ENCODE data around the gene TMED4.

DNA sequence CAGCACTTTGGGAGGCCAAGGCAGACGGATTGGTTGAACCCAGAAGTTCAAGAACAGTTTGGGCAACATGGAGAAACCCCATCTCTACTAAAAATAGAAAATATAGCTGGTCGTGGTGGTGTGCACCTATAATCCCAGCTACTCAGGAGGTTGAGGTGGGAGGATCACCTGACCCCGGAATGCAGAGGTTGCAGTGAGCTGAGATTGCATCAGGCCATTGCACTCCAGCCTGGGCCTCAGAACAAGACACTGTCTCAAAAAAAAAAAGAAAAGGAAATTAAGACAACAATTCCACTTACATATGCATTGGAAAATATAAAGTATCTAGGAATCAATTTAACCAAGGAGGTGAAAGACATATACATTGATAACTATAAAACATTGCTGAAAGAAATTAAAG lies 17.2 kb upstream of the TMED4 start:
- TF ChIP-seq, protein P1, sequence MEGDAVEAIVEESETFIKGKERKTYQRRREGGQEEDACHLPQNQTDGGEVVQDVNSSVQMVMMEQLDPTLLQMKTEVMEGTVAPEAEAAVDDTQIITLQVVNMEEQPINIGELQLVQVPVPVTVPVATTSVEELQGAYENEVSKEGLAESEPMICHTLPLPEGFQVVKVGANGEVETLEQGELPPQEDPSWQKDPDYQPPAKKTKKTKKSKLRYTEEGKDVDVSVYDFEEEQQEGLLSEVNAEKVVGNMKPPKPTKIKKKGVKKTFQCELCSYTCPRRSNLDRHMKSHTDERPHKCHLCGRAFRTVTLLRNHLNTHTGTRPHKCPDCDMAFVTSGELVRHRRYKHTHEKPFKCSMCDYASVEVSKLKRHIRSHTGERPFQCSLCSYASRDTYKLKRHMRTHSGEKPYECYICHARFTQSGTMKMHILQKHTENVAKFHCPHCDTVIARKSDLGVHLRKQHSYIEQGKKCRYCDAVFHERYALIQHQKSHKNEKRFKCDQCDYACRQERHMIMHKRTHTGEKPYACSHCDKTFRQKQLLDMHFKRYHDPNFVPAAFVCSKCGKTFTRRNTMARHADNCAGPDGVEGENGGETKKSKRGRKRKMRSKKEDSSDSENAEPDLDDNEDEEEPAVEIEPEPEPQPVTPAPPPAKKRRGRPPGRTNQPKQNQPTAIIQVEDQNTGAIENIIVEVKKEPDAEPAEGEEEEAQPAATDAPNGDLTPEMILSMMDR (IDR thresholded peaks at IDR 0.05), result no peak
- TF ChIP-seq POLR2A (IDR thresholded peaks at IDR 0.05), result no peak

Data from Peyer's patch (tissue), 4 donors.